Breast epithelium (tissue), 4 donors: ENCODE results near the gene PIP4K2C. TPM values are rescaled to one million over a fixed set of nuclear protein-coding genes. Genes with fewer than 3 reads are reported as not detected.
A peak's percentile ranks its signal among the peaks of the same experiment; 100 is the strongest.

ENCODE experiments used
- DNase-seq, 2 donors: peaks; one replicate each; pipeline ENCODE4 v3.0.0-alpha.2; 2019; ENCODE audit warnings: low spot score in 2 of 2
- H3K27ac ChIP-seq, 2 donors: fragments of 200-600 bp; sonication (generic) in 1 of 2; one replicate each; pipeline ENCODE4 v1.5.1; 2016 to 2019; ENCODE audit warnings: mild to moderate bottlenecking in 1 of 2
- H3K27me3 ChIP-seq, 2 donors: fragments of 200-600 bp; sonication (generic) in 1 of 2; one replicate each; pipeline versions ENCODE4 v1.5.1 to v1.6.0; 2017 to 2019; ENCODE audit warnings: control low read depth in 1 of 2, mild to moderate bottlenecking in 1 of 2
- H3K36me3 ChIP-seq: fragments of 200-600 bp; one replicate; pipeline ENCODE4 v1.5.1; 2019
- H3K4me1 ChIP-seq, 2 donors: fragments of 200-600 bp; sonication (generic); one replicate each; pipeline ENCODE4 v1.5.1; 2016 to 2019; ENCODE audit warnings: control low read depth in 1 of 2
- H3K4me3 ChIP-seq, 3 donors: fragments of 200-600 bp; sonication (generic); 1 replicate in 2 of 3; 2 replicates in 1 of 3; pipeline ENCODE4 v1.5.1; 2016 to 2019; ENCODE audit warnings: mild to moderate bottlenecking in 3 of 3, moderate library complexity in 2 of 3
- H3K9me3 ChIP-seq, 2 donors: fragments of 200-600 bp; sonication (generic) in 1 of 2; one replicate each; pipeline ENCODE4 v1.5.1; 2016 to 2019; ENCODE audit warnings: control low read depth in 1 of 2
- POLR2A ChIP-seq: fragments of 450-650 bp; IDR thresholded peaks from one replicate; pipeline ENCODE4 v1.6.1; 2016; ENCODE audit warnings: antibody characterized with exemption, mild to moderate bottlenecking, moderate library complexity
- POLR2AphosphoS5 ChIP-seq, 3 donors: sonication (generic); formaldehyde crosslinking; IDR thresholded peaks; one replicate each; pipeline ENCODE4 v1.6.1; 2017; ENCODE audit warnings: antibody characterized with exemption in 3 of 3
- intact Hi-C: fragments of 100-400 bp; cut with DNase I; formaldehyde crosslinking; loops from one replicate; pipeline ENCODE4 v1.15.1; 2023; ENCODE audit warnings: low total_unique reads
- total RNA-seq, 3 donors: library from RNA; depleted of rRNA; stranded (reverse); fragments of >200 nt; gene quantifications; one replicate each; pipeline ENCODE4 v1.1.0, GENCODE V29; 2016
- TF ChIP-seq, protein P1 (sequence below), 3 donors: fragments of 450-650 bp; IDR thresholded peaks; one replicate each; pipeline ENCODE4 v1.5.1; 2016 to 2017; ENCODE audit warnings: antibody characterized with exemption in 3 of 3, mild to moderate bottlenecking in 3 of 3, moderate library complexity in 3 of 3

PIP4K2C gene
- total RNA-seq, 3 donors from 2014 or later, result 13.8 to 26.9 (median 24.6) TPM

- Histone ChIP-seq H3K4me1 (peaks cover 0 to 4% of the 10 kb centered on the region in 2 donors), H3K9me3 (no peaks in the 10 kb centered on the region), H3K36me3 (peaks cover 9% of the 10 kb centered on the region), H3K27ac (peak overlapping the region; percentile 97 to 100), H3K4me3 (peak overlapping the region in 1 of 3 donors; percentile 100), H3K27me3 (no peaks in the 10 kb centered on the region)
- DNase-seq, result no peak
- intact Hi-C loops, result no loop called here
- TF ChIP-seq POLR2A, result no peak
- TF ChIP-seq, protein P1, sequence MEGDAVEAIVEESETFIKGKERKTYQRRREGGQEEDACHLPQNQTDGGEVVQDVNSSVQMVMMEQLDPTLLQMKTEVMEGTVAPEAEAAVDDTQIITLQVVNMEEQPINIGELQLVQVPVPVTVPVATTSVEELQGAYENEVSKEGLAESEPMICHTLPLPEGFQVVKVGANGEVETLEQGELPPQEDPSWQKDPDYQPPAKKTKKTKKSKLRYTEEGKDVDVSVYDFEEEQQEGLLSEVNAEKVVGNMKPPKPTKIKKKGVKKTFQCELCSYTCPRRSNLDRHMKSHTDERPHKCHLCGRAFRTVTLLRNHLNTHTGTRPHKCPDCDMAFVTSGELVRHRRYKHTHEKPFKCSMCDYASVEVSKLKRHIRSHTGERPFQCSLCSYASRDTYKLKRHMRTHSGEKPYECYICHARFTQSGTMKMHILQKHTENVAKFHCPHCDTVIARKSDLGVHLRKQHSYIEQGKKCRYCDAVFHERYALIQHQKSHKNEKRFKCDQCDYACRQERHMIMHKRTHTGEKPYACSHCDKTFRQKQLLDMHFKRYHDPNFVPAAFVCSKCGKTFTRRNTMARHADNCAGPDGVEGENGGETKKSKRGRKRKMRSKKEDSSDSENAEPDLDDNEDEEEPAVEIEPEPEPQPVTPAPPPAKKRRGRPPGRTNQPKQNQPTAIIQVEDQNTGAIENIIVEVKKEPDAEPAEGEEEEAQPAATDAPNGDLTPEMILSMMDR (IDR thresholded peaks at IDR 0.05), result no peak
- no peak for TF ChIP-seq POLR2AphosphoS5 (IDR thresholded peaks at IDR 0.05)
These were observed 12.3 kb downstream of the PIP4K2C start for GRCh38 chr12:57603324-57603723.

DNA sequence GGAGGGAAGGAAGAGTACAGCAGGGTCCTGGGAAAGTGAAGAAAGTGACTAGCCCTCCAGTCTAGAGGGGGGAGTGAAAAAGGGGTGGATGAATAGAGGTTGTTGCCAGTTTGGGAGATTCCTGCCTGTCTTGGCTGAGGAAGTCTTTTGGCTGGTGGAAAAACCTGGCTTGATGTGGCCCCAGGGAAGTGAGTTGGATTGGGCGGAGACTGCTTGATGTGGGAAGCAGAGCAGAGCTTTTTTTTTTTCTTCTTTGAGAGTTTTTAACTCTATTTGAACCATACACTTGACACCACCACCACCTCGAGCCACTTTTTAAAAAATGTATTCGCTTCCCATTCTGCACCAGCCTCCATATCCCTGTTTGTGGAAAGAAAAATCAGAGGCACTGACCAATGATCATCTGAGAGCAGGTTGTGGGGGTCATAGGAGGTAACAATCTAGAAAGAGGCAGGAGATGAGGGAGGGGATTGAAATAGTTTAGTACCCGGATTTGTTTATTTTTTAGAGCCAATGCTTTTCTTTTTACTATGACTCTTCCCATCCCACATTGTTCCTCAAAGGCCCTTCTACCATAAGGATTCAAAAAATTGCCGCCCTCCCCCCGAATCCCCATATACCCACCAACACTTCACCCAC lies 12.9 kb downstream of the PIP4K2C start:
- TF ChIP-seq POLR2AphosphoS5 (IDR thresholded peaks at IDR 0.05) (peak in 1 of 3 donors; percentile 22), POLR2A (no peak)
- TF ChIP-seq, protein P1 (IDR thresholded peaks at IDR 0.05), result no peak
- Histone ChIP-seq H3K27ac (peak overlapping the region; percentile 97 to 100), H3K36me3 (peaks cover 9% of the 10 kb centered on the region), H3K27me3 (no peaks in the 10 kb centered on the region), H3K9me3 (no peaks in the 10 kb centered on the region), H3K4me3 (peak overlapping the region; percentile 59 to 100 (median 81)), H3K4me1 (peaks cover 0 to 4% of the 10 kb centered on the region in 2 donors)
- peak; percentile 74 to 82 for DNase-seq
- intact Hi-C loops, result no loop called here

DNA sequence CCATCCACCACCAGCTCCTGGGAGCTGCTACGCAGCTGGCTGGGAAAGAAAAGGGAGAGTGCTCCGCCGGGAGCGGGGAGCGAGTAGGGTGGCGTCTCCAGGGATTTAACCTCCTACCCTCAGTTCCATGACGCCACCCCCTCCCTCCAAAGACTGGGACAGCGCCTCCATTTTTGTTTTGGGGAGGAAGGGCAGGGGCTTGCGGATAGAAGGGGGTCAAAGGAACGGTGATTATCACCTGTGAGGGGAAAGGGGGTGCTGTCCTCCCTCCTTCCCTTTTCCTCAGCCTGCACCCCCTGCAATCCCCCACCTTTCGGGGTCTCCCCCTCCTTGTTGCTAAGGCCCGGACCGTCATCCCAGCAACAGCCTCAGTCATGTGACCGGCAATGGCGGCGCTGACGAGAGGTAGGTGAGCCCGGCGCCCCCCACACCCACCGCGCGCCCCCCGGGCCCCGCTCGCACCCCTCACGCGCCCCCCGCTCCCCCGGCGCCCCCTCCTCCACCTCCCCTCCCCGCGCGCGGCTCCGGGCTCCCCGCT lies 13.5 kb downstream of the PIP4K2C start, which contains the start of gene DTX3:
Gene DTX3 (plus strand): TSS at position 371 of the 538 bp plus-strand sequence. CDS start 1,694 bp downstream, outside the sequence.
- peaks cover 9% of the 10 kb centered on the region for H3K36me3 ChIP-seq

DNA sequence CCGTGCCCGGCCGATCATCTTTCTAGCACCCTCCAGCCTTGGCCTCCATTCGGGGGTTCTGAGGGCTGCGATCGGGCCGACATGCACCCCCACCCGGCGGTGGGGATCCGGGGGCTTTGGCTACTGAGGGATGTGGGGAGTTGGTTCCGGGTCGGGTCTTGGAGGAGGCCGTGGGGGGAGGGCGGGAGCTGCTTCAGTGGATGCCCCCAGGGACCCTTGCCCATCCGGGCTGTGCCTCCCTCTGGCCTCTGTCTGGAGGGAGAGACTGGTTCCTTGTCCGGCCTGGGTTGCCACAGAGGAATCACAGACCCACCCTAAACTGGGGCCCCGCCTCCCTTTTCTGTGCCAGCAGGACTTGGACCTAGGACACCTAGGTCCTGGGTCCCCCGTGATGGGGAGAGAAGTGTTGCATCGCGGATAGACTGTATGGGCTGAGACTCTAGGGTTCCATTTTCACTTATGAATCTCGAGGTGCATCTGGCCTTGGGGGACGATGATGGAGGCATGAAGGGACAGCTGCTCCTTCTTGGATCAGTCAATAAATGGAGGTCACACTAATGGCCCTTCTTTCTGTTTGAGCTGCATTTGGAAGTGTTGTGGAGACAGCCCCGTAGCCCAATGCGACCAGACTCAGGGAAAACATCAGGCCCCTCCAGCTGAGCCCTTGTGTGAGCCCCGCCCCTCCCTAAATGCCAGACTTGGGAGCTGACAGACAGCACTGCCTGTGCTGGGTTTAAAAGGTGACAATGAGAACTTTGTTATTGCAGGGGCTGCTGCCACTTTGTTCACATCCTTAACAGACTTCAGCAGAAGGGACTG lies 14.2 kb downstream of the PIP4K2C start:
- no peak for TF ChIP-seq POLR2AphosphoS5 (IDR thresholded peaks at IDR 0.05)
- no peak for TF ChIP-seq POLR2A
- TF ChIP-seq, protein P1 (IDR thresholded peaks at IDR 0.05), result no peak
- peak in 1 of 2 donors; percentile 50 for DNase-seq
- Histone ChIP-seq H3K36me3 (peaks cover 9% of the 10 kb centered on the region), H3K27ac (peak overlapping the region; percentile 97 to 100), H3K4me3 (peak overlapping the region; percentile 59 to 100 (median 81)), H3K4me1 (peaks cover 0 to 4% of the 10 kb centered on the region in 2 donors), H3K27me3 (no peaks in the 10 kb centered on the region), H3K9me3 (no peaks in the 10 kb centered on the region)
- intact Hi-C loops, result no loop called here

More for the DNA sequence above, 13.5 kb downstream of the PIP4K2C start, which contains the start of gene DTX3:
- Histone ChIP-seq H3K27me3 (no peaks in the 10 kb centered on the region), H3K4me1 (peaks cover 0 to 4% of the 10 kb centered on the region in 2 donors), H3K4me3 (peak within 1 kb of the TSS; percentile 59 to 100 (median 81)), H3K27ac (peak within 1 kb of the TSS; percentile 97 to 100), H3K9me3 (no peaks in the 10 kb centered on the region)
- no peak for DNase-seq
- TF ChIP-seq, protein P1 (IDR thresholded peaks at IDR 0.05), result no peak
- TF ChIP-seq POLR2AphosphoS5 (IDR thresholded peaks at IDR 0.05) (peak in 1 of 3 donors; percentile 14), POLR2A (no peak)
- intact Hi-C loops, result no loop called here
